NCI-H524 treated with DMSO at 0.1 percent for 48 hours (cell line): ENCODE measurements around the gene ERI3.
"Not testable (repeated sequence)": the region's sequence is repeated elsewhere in the genome, so short reads cannot be mapped to it uniquely, and the experiment has no call there.

ENCODE experiments used
- DNase-seq: peaks from one replicate; lab custom pipeline; 2025; lab: John Stamatoyannopoulos, UW

The ERI3 gene

DNA sequence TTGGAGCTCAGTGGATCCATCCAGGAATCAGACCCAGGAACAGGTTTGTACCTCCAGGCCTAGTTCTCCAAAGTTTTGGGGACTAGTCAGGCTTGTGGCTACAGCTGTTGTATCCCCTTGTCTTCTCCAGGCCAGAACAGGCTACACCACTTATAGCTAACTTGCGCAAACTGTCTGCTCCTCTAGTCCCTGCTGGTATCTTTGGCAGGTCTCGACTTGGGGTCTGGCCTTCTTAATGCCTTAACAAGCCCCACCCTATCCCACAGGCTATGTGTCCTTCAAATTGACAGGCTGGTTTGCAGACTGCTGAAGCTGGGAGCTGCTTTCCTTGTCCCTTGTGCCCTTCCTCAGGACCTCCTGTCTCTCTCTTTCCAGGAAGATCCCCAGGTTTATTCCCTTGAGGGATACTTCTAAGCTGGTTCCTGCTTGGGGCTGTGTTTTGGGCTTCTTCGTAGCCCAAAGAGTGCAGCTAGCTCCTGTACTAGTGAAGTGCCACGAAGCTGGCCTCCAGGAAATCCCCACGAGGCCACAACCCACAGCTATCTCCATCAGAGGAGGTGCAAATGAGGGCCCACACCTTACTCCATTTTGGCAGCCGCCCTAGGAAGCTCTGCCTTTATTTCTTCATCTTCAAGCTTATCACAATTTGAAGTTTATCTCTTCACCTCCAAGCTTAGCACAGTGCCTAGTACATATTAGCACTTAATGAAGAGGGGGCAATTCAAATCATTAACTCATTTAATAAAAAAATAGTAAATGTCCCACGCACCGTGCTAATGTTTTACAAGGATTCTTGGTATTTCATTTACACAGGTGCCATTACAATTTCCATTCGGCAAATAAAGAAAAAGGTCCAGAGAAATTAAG is 142.5 kb downstream of the ERI3 start:
- no peak for DNase-seq

DNA sequence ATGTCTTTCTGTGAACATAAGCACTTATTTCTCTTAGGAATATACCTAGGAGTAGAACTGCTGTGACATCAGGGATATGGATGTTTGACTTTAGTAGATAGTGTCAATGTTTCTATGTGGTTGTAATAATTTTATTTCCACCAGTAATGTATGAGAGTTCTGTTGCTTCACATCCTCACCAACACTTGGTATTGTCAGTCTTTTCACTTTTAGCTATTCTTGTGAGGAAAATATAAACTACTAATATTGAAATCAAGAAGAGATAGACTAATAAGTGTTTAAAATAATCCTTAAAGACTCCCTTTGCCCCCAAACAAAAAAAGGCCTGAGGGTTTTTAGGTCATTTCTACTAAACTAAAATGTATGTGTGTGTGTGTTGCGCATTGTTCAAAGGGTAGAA is 144.5 kb downstream of the ERI3 start:
- DNase-seq: no peak

DNA sequence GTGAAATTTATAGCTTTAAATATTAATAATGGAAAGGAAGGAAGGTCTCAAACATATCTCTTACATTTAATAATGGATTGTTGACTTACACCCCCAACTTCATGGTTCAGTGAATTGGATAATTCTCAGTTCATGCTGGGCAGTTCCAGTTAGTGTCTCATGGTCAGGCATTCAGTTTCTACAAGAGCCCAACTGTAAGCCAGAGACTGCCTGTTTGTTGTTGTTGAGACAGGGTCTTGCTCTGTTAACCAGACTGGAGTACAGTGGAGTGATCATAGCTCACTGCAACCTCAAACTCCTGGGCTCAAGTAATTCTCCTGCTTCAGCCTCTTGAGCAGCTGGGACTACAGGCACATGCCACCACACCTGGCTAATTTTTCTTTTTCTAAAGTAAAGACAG is 146.8 kb downstream of the ERI3 start:
- DNase-seq: no peak

DNA sequence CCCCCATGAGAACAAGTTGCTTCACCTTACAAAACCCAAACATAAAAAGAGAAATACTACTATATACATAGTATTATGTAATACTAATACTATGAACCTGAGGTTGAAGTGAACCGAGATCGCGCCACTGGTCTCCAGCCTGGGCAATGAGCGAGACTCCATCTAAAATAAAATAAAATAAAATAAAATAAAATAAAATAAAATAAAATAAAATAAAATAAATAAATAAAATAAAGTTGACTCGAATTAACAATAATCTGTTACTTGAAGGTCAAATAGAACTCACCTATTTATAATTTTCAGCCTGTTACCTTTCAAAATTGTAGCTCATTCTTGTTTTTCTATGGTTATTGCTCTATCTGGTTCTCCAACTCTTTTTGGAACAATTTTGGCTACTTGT is 148.5 kb downstream of the ERI3 start:
- not testable (repeated sequence) for DNase-seq

DNA sequence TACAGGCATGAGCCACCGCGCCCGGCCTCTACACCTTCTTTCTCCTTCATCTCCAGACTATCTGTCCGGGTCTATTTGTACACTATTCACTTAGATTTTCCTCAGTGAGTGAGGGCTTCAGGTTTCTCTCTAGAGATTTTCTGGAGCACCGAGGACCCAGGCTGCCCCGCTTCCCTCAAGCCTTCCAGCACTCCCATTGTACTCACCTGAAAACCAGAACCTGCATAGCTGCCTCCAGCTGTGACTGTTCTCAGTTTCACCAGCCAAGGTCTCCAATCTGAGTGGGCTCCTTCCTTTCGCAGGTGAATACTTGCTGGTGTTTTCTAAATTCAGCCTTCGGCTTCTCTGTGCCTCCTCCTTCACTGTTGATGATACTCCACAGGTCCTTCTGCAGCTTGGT is 154.7 kb downstream of the ERI3 start:
- no peak for DNase-seq

DNA sequence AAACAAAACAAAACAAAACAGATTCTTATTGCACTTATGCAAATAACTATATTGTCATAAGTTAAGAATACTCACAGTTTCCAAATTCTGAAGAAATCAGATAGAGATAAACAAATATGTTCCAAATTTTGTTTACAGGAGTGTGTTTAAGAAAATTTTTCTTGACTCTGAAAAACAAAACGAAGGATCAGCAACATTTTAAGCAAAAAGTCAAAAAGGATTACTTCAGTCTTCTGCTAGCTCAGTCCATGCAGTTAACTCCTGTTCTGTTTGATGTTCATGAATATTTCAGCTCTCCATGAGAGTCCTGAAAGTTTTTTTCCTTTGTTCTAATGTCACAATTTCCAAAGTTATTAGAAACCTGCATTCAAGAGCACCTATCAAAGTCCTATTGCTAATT is 180.4 kb downstream of the ERI3 start:
- no peak for DNase-seq
